ENCODE measurements around the gene LILRB1.
"Not testable (repeated sequence)": the region's sequence is repeated elsewhere in the genome, so short reads cannot be mapped to it uniquely, and the experiment has no call there.

LILRB1 gene

GRCh38 chr19:54665530-54665929 is 35.2 kb downstream of the LILRB1 start:
- no peak for DNase-seq

GRCh38 chr19:54667217-54667616 is 36.9 kb downstream of the LILRB1 start:
- no peak for DNase-seq

GRCh38 chr19:54668353-54668752 is 38.1 kb downstream of the LILRB1 start:
- no peak for DNase-seq

- no peak for DNase-seq
These were observed 40.5 kb downstream of the LILRB1 start for GRCh38 chr19:54670576-54671357.

- DNase-seq, result no peak
These were observed 42.9 kb downstream of the LILRB1 start for GRCh38 chr19:54673222-54673621.

GRCh38 chr19:54674021-54674617 is 43.8 kb downstream of the LILRB1 start:
- DNase-seq, result no peak

GRCh38 chr19:54676210-54676834 is 46.0 kb downstream of the LILRB1 start:
- not testable (repeated sequence) for DNase-seq

- no peak for DNase-seq
These were observed 46.9 kb downstream of the LILRB1 start for GRCh38 chr19:54677217-54677616.

GRCh38 chr19:54681596-54681995 is 51.3 kb downstream of the LILRB1 start:
- DNase-seq, result not testable (repeated sequence)

GRCh38 chr19:54682306-54682856 is 52.1 kb downstream of the LILRB1 start:
- no peak for DNase-seq

GRCh38 chr19:54684527-54684926 is 54.2 kb downstream of the LILRB1 start:
- no peak for DNase-seq

Data from stimulated activated CD4-positive, alpha-beta T cell treated with anti-CD3 and anti-CD28 coated beads, Interleukin-2, amount 100 ng/mL, for 24 hours (primary cell).